Measurements from ENCODE around the gene SULT4A1.

Gene SULT4A1

GRCh38 chr22:43848366-43849171, 13.7 kb downstream of the SULT4A1 start:
- no peak overlapping the region for H3K4me3 ChIP-seq (replicated peaks; ENCODE audit: low read depth, low read length)
- no peaks in the 10 kb centered on the region for H3K36me3 ChIP-seq (ENCODE audit: control insufficient read depth, insufficient read depth, low read length)
- DNase-seq (ENCODE audit: extremely low read depth, insufficient read length) = no peak
- H3K27me3 ChIP-seq (replicated peaks; ENCODE audit: control insufficient read depth, insufficient read depth, low read length) = no peaks in the 10 kb centered on the region; the same call in 1 of the 2 replicates
- TF ChIP-seq, protein P1, sequence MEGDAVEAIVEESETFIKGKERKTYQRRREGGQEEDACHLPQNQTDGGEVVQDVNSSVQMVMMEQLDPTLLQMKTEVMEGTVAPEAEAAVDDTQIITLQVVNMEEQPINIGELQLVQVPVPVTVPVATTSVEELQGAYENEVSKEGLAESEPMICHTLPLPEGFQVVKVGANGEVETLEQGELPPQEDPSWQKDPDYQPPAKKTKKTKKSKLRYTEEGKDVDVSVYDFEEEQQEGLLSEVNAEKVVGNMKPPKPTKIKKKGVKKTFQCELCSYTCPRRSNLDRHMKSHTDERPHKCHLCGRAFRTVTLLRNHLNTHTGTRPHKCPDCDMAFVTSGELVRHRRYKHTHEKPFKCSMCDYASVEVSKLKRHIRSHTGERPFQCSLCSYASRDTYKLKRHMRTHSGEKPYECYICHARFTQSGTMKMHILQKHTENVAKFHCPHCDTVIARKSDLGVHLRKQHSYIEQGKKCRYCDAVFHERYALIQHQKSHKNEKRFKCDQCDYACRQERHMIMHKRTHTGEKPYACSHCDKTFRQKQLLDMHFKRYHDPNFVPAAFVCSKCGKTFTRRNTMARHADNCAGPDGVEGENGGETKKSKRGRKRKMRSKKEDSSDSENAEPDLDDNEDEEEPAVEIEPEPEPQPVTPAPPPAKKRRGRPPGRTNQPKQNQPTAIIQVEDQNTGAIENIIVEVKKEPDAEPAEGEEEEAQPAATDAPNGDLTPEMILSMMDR (IDR thresholded peaks at IDR 0.05; ENCODE audit: insufficient read depth, low read length, poor library complexity, severe bottlenecking) = peak; percentile 35

DNA sequence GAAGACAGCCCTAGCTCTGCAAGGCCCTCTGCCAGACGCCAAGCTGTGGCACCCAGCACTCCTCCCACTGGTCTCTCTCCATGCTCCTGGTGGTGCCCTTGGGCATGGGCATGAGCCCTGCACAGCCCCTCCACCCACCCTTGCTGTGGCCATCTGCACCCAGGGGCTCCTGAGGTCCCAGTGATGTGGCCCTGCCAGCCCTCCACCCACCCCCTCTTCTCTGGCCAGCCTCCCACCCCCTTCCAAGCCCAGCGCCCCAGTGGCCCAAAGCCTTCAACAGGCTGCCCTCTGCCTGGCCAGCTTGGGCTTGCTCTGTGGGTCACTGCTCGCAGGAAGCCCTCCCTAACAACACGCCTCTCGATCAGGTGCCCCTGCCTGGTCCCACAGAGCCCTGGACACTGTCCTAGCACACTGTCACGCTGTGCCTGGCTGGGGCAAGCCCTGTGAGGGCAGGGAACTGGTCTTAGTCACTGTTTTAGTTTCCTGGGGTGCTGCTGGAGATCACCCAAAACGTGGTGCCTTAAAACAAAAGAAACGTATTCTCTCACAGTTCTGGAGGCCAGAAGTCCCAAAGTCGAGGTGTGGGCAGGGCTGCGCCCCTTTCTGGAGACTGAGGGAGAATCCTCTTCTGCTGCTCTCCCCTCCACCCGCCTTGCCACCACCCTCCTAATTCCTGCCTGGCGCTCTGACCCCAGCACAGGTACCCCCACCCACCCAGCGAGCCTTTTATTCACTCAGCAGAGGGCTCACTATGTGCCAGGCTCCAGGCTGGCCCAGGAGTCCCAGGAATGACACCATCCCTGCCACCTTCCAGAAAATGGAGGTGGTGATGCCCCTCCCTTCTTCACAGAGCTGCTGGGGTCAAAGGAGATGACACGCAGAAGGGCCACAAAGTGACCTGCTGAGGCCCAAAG, 14.7 kb downstream of the SULT4A1 start:
- Histone ChIP-seq H3K36me3 (ENCODE audit: control insufficient read depth, insufficient read depth, low read length) (no peaks in the 10 kb centered on the region), H3K4me3 (replicated peaks; ENCODE audit: low read depth, low read length) (no peak overlapping the region), H3K27me3 (replicated peaks; ENCODE audit: control insufficient read depth, insufficient read depth, low read length) (no peaks in the 10 kb centered on the region; the same call in 1 of the 2 replicates)
- no peak for DNase-seq (ENCODE audit: extremely low read depth, insufficient read length)
- TF ChIP-seq, protein P1 (IDR thresholded peaks at IDR 0.05; ENCODE audit: insufficient read depth, low read length, poor library complexity, severe bottlenecking) = no peak

DNA sequence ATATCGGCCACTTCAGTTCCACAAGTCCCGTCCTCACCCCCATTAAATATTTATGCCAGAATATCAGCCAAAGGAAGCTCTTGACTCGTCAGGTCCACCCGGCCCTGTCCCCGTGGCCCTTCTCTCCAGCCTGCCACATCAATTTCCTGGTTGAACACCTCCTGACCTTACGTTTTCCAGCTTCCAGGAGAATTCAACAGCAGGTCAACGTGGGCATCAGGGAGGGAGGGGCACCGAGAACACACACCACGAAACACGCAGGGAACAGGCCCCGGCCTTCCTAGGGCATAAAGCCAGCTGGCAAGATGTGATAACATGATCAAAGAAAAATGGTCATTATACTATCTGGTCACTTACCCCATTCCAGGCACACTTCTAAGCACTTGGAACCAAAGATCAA, 15.3 kb downstream of the SULT4A1 start:
- no peaks in the 10 kb centered on the region; the same call in 1 of the 2 replicates for H3K27me3 ChIP-seq (replicated peaks; ENCODE audit: control insufficient read depth, insufficient read depth, low read length)
- TF ChIP-seq, protein P1 (IDR thresholded peaks at IDR 0.05; ENCODE audit: insufficient read depth, low read length, poor library complexity, severe bottlenecking) = no peak
- no peak overlapping the region for H3K4me3 ChIP-seq (replicated peaks; ENCODE audit: low read depth, low read length)
- no peak for DNase-seq (ENCODE audit: extremely low read depth, insufficient read length)
- H3K36me3 ChIP-seq (ENCODE audit: control insufficient read depth, insufficient read depth, low read length) = no peaks in the 10 kb centered on the region

GRCh38 chr22:43845981-43846380, 16.3 kb downstream of the SULT4A1 start:
- TF ChIP-seq, protein P1 (IDR thresholded peaks at IDR 0.05; ENCODE audit: insufficient read depth, low read length, poor library complexity, severe bottlenecking) = no peak
- Histone ChIP-seq H3K36me3 (ENCODE audit: control insufficient read depth, insufficient read depth, low read length) (no peaks in the 10 kb centered on the region), H3K4me3 (replicated peaks; ENCODE audit: low read depth, low read length) (no peak overlapping the region), H3K27me3 (replicated peaks; ENCODE audit: control insufficient read depth, insufficient read depth, low read length) (no peaks in the 10 kb centered on the region; the same call in 1 of the 2 replicates)
- no peak for DNase-seq (ENCODE audit: extremely low read depth, insufficient read length)

DNA sequence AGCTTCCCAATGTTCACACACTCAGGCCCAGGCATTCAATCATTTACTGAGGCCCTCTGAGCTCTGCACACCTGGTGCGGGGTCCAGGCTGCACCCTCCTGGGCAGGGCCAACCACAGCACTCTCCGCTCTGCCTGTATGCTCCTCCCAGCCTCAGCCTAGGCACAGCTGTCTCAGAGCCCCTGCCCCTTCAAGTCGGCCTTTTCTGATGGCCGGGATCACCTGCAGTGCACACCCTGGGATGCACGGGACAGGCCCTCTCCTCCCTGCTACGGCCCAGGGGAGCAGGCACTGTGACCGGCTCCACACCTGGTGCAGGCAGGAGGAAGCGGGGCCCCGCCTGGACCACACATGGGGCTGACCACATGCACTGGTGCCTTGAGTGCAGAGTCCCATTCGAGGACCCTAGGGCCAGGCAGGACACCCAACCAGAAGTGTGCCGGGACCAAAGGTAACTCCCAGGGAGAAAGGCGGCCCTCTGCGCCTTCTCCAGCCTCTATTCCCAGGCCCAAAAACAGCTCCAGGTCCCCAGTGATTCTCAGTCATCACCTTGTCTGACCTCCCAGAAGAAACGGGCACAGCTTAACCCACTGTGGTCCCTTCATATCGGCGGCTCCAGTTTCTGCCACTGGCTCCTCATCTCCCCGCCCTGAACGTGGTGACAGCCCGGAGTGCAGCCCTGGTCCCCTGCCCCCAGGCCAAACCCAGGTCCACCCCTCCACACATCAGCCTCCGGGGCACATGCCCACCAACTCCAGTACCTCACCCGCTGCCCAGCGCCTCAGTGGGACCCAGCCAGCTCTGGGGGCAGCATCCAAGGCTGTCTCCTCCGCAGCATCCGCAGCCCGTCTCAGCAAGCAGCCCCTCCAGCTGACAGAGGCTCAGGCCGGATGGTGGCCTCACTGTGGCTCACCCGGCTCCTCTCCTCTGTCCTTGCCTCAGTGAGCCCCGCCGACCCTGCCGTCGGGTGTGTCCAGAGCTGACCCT, 17.5 kb downstream of the SULT4A1 start:
- Histone ChIP-seq H3K4me3 (replicated peaks; ENCODE audit: low read depth, low read length) (no peak overlapping the region), H3K27me3 (replicated peaks; ENCODE audit: control insufficient read depth, insufficient read depth, low read length) (no peaks in the 10 kb centered on the region; the same call in 1 of the 2 replicates), H3K36me3 (ENCODE audit: control insufficient read depth, insufficient read depth, low read length) (no peaks in the 10 kb centered on the region)
- DNase-seq (ENCODE audit: extremely low read depth, insufficient read length) = no peak
- TF ChIP-seq, protein P1 (IDR thresholded peaks at IDR 0.05; ENCODE audit: insufficient read depth, low read length, poor library complexity, severe bottlenecking) = no peak
